T-helper 1 cell treated with Interleukin-12 subunit alpha and Interleukin-12 subunit beta and Interleukin-4 antibody, amounts not matched to agents 30 μg/mL and 1 μg/mL, for 36 hours (primary cell): ENCODE measurements around the gene L3MBTL3.
"Not testable (repeated sequence)": the region's sequence is repeated elsewhere in the genome, so short reads cannot be mapped to it uniquely, and the experiment has no call there.

Experiments
- H3K27ac Mint-ChIP-seq: one replicate; pipeline ENCODE4 v1.8.0; 2021; ENCODE audit warnings: mild to moderate bottlenecking, mixed read lengths
- H3K27me3 Mint-ChIP-seq: one replicate; pipeline ENCODE4 v1.8.0; 2021; ENCODE audit warnings: low read depth, mixed read lengths
- H3K36me3 Mint-ChIP-seq: one replicate; pipeline ENCODE4 v1.8.0; 2021; ENCODE audit warnings: low read depth, mixed read lengths
- H3K4me1 Mint-ChIP-seq: one replicate; pipeline ENCODE4 v1.8.0; 2021; ENCODE audit warnings: low read depth, mixed read lengths
- H3K4me3 Mint-ChIP-seq: one replicate; pipeline ENCODE4 v1.8.0; 2021; ENCODE audit warnings: mild to moderate bottlenecking, moderate library complexity, mixed read lengths
- H3K9me3 Mint-ChIP-seq: one replicate; pipeline ENCODE4 v1.8.0; 2021; ENCODE audit warnings: mixed read lengths

Gene L3MBTL3

DNA sequence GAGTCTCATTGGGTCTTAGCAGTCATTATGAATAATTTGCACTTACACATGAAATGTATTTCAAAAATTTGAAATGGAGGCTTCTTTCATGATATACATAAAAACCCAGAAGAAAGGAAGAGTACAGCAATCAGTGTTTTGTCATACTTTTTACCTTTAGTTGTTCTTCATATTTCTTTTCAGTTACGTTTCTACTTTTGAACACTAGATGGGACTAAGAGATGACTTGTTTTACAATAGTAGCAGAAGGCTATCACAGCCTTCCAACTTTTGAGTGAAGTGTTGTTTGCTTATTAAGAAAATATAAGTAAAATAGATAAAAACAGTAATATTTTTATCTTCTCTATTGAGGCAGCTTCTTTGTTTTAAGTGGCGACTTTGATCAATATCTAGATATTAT is 58.1 kb downstream of the L3MBTL3 start:
- Mint-ChIP-seq H3K27me3 (no peaks in the 10 kb centered on the region), H3K9me3 (no peaks in the 10 kb centered on the region), H3K27ac (peak overlapping the region; percentile 60), H3K4me1 (peaks cover 27% of the 10 kb centered on the region), H3K4me3 (no peak overlapping the region), H3K36me3 (peaks cover 19% of the 10 kb centered on the region)

GRCh38 chr6:130090796-130091195 is 72.4 kb downstream of the L3MBTL3 start:
- H3K9me3 Mint-ChIP-seq: peaks cover 10% of the 10 kb centered on the region

GRCh38 chr6:130093546-130093945 is 75.2 kb downstream of the L3MBTL3 start:
- no peaks in the 10 kb centered on the region for H3K27me3 Mint-ChIP-seq
- H3K36me3 Mint-ChIP-seq: peaks cover 29% of the 10 kb centered on the region
- H3K4me3 Mint-ChIP-seq: no peak overlapping the region
- peaks cover 16% of the 10 kb centered on the region for H3K4me1 Mint-ChIP-seq
- H3K27ac Mint-ChIP-seq: no peak overlapping the region
- H3K9me3 Mint-ChIP-seq: peaks cover 10% of the 10 kb centered on the region

More at GRCh38 chr6:130090796-130091195, 72.4 kb downstream of the L3MBTL3 start:
- H3K36me3 Mint-ChIP-seq: peaks cover 29% of the 10 kb centered on the region
- no peaks in the 10 kb centered on the region for H3K27me3 Mint-ChIP-seq
- peaks cover 7% of the 10 kb centered on the region for H3K4me1 Mint-ChIP-seq
- no peak overlapping the region for H3K27ac Mint-ChIP-seq
- H3K4me3 Mint-ChIP-seq: no peak overlapping the region

GRCh38 chr6:130098317-130098716 is 79.9 kb downstream of the L3MBTL3 start:
- no peaks in the 10 kb centered on the region for H3K27me3 Mint-ChIP-seq
- no peak overlapping the region for H3K4me3 Mint-ChIP-seq
- H3K27ac Mint-ChIP-seq: no peak overlapping the region
- H3K4me1 Mint-ChIP-seq: peaks cover 11% of the 10 kb centered on the region
- H3K9me3 Mint-ChIP-seq: no peaks in the 10 kb centered on the region
- H3K36me3 Mint-ChIP-seq: peaks cover 23% of the 10 kb centered on the region

GRCh38 chr6:130099119-130099518 is 80.7 kb downstream of the L3MBTL3 start:
- Mint-ChIP-seq H3K27ac (no peak overlapping the region), H3K4me3 (no peak overlapping the region), H3K4me1 (peaks cover 9% of the 10 kb centered on the region), H3K36me3 (peaks cover 23% of the 10 kb centered on the region), H3K27me3 (no peaks in the 10 kb centered on the region), H3K9me3 (no peaks in the 10 kb centered on the region)

DNA sequence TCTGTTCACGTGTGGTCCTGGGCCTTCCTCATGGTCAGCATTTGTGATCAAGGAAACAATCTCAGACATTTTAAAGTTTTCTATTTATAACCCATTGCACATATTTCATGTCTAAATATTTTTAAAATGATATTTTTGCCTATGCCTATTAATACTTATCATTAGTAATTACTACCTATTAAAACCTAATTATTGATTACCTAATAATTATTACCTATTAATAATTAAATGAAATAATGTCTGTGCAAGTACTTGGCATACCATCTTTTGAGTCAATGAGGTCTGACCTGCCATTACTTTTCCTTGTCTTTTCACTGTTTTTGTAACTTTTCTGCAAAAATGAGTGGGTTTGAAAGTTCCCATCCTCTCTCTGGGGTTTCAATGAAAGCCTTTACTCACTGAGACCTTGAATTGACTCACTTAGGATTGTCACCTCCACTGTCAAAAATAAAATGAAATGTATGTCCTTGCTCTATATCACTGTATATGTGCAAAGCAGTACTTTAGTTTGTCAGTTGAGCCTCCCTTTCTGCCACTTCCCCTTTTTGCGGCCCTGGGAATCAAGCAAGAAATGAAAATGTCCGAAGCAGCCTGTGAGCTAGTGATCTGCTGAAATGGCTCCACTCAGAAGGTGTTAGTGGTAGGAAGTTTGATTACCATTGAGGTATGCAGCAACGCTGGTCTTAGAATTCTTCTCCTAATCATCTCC is 87.8 kb downstream of the L3MBTL3 start:
- Mint-ChIP-seq H3K27me3 (no peaks in the 10 kb centered on the region), H3K36me3 (peaks cover 40% of the 10 kb centered on the region), H3K27ac (no peak overlapping the region)

DNA sequence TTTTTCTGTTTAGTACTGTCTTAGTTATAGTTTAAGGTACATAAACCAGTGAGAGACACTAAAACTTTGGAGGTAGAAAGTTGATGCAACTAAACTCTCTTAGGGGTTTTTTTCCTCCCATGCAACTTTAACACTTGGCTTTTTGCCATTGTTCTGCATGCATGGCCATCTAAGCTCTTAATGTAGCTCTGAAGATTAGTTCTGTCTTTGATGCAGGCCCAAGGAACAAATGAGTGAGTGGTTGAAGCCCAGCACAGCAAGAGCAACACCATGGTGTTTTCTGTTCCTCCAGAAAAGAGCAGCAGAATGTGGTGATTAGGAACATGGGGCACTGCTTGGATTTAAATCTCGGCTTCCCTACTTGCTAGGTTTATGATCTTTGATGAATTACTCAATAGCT is 89.3 kb downstream of the L3MBTL3 start:
- no peak overlapping the region for H3K27ac Mint-ChIP-seq
- H3K9me3 Mint-ChIP-seq: peaks cover 8% of the 10 kb centered on the region
- H3K4me3 Mint-ChIP-seq: no peak overlapping the region
- peaks cover 30% of the 10 kb centered on the region for H3K36me3 Mint-ChIP-seq
- H3K27me3 Mint-ChIP-seq: no peaks in the 10 kb centered on the region
- no peaks in the 10 kb centered on the region for H3K4me1 Mint-ChIP-seq

More for the DNA sequence above, 87.8 kb downstream of the L3MBTL3 start:
- Mint-ChIP-seq H3K4me3 (no peak overlapping the region), H3K9me3 (peaks cover 8% of the 10 kb centered on the region), H3K4me1 (no peaks in the 10 kb centered on the region)

DNA sequence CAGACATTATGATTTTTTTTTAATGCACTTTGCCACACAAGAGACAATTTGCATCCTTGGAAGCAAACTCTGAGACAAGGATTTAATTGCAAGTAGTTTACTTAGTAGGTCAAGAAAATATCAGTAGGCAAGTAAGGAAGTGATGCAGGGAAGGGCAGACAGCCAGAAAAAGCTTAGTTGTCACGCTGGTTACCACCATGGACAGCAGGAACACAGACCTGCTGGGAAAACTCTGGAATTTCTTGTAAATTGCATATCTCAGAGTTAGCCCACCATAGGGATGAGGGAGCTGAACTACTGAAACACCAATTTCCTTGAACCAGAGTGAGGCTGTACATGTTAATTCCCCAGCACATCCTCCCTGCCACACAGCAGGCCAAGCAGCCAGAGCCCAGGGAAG is 92.7 kb downstream of the L3MBTL3 start:
- H3K27ac Mint-ChIP-seq: no peak overlapping the region

GRCh38 chr6:130113201-130113710 is 94.9 kb downstream of the L3MBTL3 start:
- Mint-ChIP-seq H3K36me3 (peaks cover 17% of the 10 kb centered on the region), H3K27ac (no peak overlapping the region), H3K4me3 (no peak overlapping the region), H3K4me1 (no peaks in the 10 kb centered on the region), H3K9me3 (peaks cover 16% of the 10 kb centered on the region), H3K27me3 (no peaks in the 10 kb centered on the region)

More for the DNA sequence above, 92.7 kb downstream of the L3MBTL3 start:
- Mint-ChIP-seq H3K4me1 (no peaks in the 10 kb centered on the region), H3K36me3 (peaks cover 26% of the 10 kb centered on the region), H3K9me3 (peaks cover 8% of the 10 kb centered on the region), H3K4me3 (no peak overlapping the region), H3K27me3 (no peaks in the 10 kb centered on the region)

- Mint-ChIP-seq H3K4me1 (no peaks in the 10 kb centered on the region), H3K27me3 (no peaks in the 10 kb centered on the region), H3K36me3 (peaks cover 14% of the 10 kb centered on the region), H3K9me3 (peaks cover 11% of the 10 kb centered on the region), H3K4me3 (no peak overlapping the region), H3K27ac (no peak overlapping the region)
These were observed 96.7 kb downstream of the L3MBTL3 start for GRCh38 chr6:130115036-130115435.

- Mint-ChIP-seq H3K4me3 (no peak overlapping the region), H3K27me3 (no peaks in the 10 kb centered on the region), H3K9me3 (peaks cover 7% of the 10 kb centered on the region), H3K4me1 (peaks cover 2% of the 10 kb centered on the region), H3K36me3 (peaks cover 12% of the 10 kb centered on the region), H3K27ac (no peak overlapping the region)
These were observed 97.9 kb downstream of the L3MBTL3 start for GRCh38 chr6:130116273-130116672.

GRCh38 chr6:130117187-130117701 is 98.9 kb downstream of the L3MBTL3 start:
- not testable (repeated sequence) for H3K27ac Mint-ChIP-seq, H3K4me1 Mint-ChIP-seq, H3K4me3 Mint-ChIP-seq, H3K9me3 Mint-ChIP-seq, H3K27me3 Mint-ChIP-seq
- H3K36me3 Mint-ChIP-seq: peaks cover 12% of the 10 kb centered on the region

DNA sequence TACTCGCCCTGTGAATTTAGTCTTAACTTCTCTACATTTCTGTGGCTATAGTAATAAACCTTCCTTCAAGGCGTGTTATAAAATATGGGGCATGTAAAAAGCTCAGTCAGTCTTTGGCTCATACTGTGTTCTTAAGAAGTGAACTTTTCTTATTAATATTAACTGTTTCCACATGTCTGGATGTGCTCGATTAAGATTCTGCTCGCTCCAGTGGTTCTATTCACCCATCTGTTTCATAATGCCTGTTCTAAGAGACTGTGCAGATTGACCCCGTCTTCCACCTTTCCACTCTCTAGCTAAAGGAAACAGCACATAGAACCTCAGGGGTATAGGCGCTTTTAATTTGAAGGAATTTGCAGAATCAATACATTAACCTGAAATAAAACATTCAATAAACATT is 99.9 kb downstream of the L3MBTL3 start:
- H3K27ac Mint-ChIP-seq: no peak overlapping the region
- peaks cover 2% of the 10 kb centered on the region for H3K4me1 Mint-ChIP-seq
- H3K4me3 Mint-ChIP-seq: no peak overlapping the region
- H3K27me3 Mint-ChIP-seq: no peaks in the 10 kb centered on the region
- H3K36me3 Mint-ChIP-seq: peaks cover 12% of the 10 kb centered on the region
- peaks cover 7% of the 10 kb centered on the region for H3K9me3 Mint-ChIP-seq

DNA sequence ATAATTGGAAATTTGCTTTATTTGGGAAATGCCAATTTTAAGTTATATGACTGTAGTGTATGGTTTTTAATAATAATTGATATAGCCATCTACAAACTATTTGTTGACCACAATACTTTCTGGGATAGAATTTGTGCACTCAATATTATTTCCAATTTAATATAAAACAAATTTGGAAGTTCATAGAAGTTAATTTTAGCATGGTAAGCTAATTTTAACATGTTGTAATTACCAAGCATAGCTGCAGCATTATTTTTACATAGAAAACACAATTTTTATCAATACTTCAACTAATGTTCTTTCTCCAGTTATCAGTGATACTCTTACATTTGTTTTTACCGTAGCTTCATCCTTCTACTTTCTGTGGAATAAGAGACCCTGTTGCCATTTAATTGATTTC is 100.8 kb downstream of the L3MBTL3 start:
- H3K36me3 Mint-ChIP-seq: peaks cover 12% of the 10 kb centered on the region
- no peak overlapping the region for H3K27ac Mint-ChIP-seq
- no peak overlapping the region for H3K4me3 Mint-ChIP-seq
- no peaks in the 10 kb centered on the region for H3K27me3 Mint-ChIP-seq
- peaks cover 7% of the 10 kb centered on the region for H3K9me3 Mint-ChIP-seq
- H3K4me1 Mint-ChIP-seq: peaks cover 2% of the 10 kb centered on the region

- no peaks in the 10 kb centered on the region for H3K27me3 Mint-ChIP-seq
- H3K27ac Mint-ChIP-seq: no peak overlapping the region
- no peak overlapping the region for H3K4me3 Mint-ChIP-seq
- peaks cover 2% of the 10 kb centered on the region for H3K4me1 Mint-ChIP-seq
- peaks cover 7% of the 10 kb centered on the region for H3K9me3 Mint-ChIP-seq
- H3K36me3 Mint-ChIP-seq: peaks cover 12% of the 10 kb centered on the region
These were observed 102.3 kb downstream of the L3MBTL3 start for GRCh38 chr6:130120731-130121130.
